Measurements from ENCODE around the gene FAM229B.

FAM229B gene

DNA sequence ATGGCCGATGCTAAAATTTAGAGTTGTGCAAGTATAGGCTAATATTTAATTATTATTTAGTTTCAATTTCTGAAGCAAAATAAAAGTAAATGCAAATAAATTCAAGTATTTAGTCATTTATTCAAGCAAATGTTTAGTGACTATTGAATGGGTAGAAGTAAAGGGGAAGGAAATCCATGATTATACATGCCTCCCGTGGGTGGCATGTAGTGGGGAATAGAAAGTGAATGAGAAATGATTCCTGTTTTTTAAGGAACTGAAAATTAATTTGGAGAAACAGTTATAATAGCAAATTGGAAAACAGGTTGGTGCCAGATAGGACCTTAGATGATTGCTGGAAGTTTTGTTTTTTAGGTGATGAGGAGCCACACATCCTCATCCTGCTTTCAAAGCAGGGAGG lies 35.4 kb downstream of the FAM229B start:
- TF ChIP-seq, protein P1, sequence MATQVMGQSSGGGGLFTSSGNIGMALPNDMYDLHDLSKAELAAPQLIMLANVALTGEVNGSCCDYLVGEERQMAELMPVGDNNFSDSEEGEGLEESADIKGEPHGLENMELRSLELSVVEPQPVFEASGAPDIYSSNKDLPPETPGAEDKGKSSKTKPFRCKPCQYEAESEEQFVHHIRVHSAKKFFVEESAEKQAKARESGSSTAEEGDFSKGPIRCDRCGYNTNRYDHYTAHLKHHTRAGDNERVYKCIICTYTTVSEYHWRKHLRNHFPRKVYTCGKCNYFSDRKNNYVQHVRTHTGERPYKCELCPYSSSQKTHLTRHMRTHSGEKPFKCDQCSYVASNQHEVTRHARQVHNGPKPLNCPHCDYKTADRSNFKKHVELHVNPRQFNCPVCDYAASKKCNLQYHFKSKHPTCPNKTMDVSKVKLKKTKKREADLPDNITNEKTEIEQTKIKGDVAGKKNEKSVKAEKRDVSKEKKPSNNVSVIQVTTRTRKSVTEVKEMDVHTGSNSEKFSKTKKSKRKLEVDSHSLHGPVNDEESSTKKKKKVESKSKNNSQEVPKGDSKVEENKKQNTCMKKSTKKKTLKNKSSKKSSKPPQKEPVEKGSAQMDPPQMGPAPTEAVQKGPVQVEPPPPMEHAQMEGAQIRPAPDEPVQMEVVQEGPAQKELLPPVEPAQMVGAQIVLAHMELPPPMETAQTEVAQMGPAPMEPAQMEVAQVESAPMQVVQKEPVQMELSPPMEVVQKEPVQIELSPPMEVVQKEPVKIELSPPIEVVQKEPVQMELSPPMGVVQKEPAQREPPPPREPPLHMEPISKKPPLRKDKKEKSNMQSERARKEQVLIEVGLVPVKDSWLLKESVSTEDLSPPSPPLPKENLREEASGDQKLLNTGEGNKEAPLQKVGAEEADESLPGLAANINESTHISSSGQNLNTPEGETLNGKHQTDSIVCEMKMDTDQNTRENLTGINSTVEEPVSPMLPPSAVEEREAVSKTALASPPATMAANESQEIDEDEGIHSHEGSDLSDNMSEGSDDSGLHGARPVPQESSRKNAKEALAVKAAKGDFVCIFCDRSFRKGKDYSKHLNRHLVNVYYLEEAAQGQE (IDR thresholded peaks at IDR 0.05; ENCODE audit: insufficient read depth in 1 of 2, low read depth in 2 of 2, low read length in 2 of 2), result no peak
- TF ChIP-seq FOXP2 (optimal IDR thresholded peaks at IDR 0.05; ENCODE audit: borderline replicate concordance, extremely low read depth, extremely low read length, insufficient read depth) (no peak), TAF1 (IDR thresholded peaks at IDR 0.05; ENCODE audit: borderline replicate concordance, insufficient read depth, low read length) (no peak), SIN3A (IDR thresholded peaks at IDR 0.05; ENCODE audit: borderline replicate concordance, insufficient read depth, low read length) (no peak), POLR2AphosphoS5 (IDR thresholded peaks at IDR 0.05; ENCODE audit: low read depth, low read length) (no peak)

DNA sequence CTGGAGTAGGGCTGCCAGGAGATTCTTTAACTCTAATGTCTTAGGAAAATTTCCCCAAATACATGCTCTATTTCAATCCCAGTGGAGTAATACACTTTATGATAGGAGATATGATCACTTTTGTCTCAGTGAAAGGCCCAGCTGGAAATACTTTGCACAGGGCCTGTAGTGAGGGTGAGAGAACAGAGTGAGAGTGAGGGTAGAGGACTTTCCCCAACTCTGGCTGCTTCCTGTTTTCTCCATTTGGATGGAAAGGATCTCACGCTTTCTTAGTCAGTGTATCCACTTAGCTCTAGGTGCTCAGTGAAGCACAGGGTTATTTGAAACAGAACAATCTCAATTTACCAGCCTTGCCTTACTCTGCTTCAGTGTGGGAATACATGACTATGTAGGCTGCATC lies 36.6 kb downstream of the FAM229B start:
- TF ChIP-seq TAF1 (IDR thresholded peaks at IDR 0.05; ENCODE audit: borderline replicate concordance, insufficient read depth, low read length) (no peak), FOXP2 (optimal IDR thresholded peaks at IDR 0.05; ENCODE audit: borderline replicate concordance, extremely low read depth, extremely low read length, insufficient read depth) (no peak), SIN3A (IDR thresholded peaks at IDR 0.05; ENCODE audit: borderline replicate concordance, insufficient read depth, low read length) (no peak), POLR2AphosphoS5 (IDR thresholded peaks at IDR 0.05; ENCODE audit: low read depth, low read length) (no peak)
- TF ChIP-seq, protein P1 (IDR thresholded peaks at IDR 0.05; ENCODE audit: insufficient read depth in 1 of 2, low read depth in 2 of 2, low read length in 2 of 2), result no peak

- TF ChIP-seq POLR2AphosphoS5 (IDR thresholded peaks at IDR 0.05; ENCODE audit: low read depth, low read length), result no peak
- TF ChIP-seq SIN3A (IDR thresholded peaks at IDR 0.05; ENCODE audit: borderline replicate concordance, insufficient read depth, low read length), result no peak
- no peak for TF ChIP-seq FOXP2 (optimal IDR thresholded peaks at IDR 0.05; ENCODE audit: borderline replicate concordance, extremely low read depth, extremely low read length, insufficient read depth)
- TF ChIP-seq TAF1 (IDR thresholded peaks at IDR 0.05; ENCODE audit: borderline replicate concordance, insufficient read depth, low read length), result no peak
- TF ChIP-seq, protein P1 (IDR thresholded peaks at IDR 0.05; ENCODE audit: insufficient read depth in 1 of 2, low read depth in 2 of 2, low read length in 2 of 2), result no peak
Observed at GRCh38 chr6:112128208-112128607, 40.8 kb downstream of the FAM229B start.

- no peak for TF ChIP-seq FOXP2 (optimal IDR thresholded peaks at IDR 0.05; ENCODE audit: borderline replicate concordance, extremely low read depth, extremely low read length, insufficient read depth)
- no peak for TF ChIP-seq POLR2AphosphoS5 (IDR thresholded peaks at IDR 0.05; ENCODE audit: low read depth, low read length)
- TF ChIP-seq SIN3A (IDR thresholded peaks at IDR 0.05; ENCODE audit: borderline replicate concordance, insufficient read depth, low read length), result no peak
- TF ChIP-seq, protein P1 (IDR thresholded peaks at IDR 0.05; ENCODE audit: insufficient read depth in 1 of 2, low read depth in 2 of 2, low read length in 2 of 2), result no peak
- no peak for TF ChIP-seq TAF1 (IDR thresholded peaks at IDR 0.05; ENCODE audit: borderline replicate concordance, insufficient read depth, low read length)
Observed at GRCh38 chr6:112130878-112131277, 43.5 kb downstream of the FAM229B start.

GRCh38 chr6:112139052-112139451 lies 51.7 kb downstream of the FAM229B start:
- TF ChIP-seq, protein P1 (IDR thresholded peaks at IDR 0.05; ENCODE audit: insufficient read depth in 1 of 2, low read depth in 2 of 2, low read length in 2 of 2), result no peak
- no peak for TF ChIP-seq POLR2AphosphoS5 (IDR thresholded peaks at IDR 0.05; ENCODE audit: low read depth, low read length)

Data from PFSK-1 (cell line).